HG02970 (cell line): ENCODE data around the gene SREBF2.

Experiments used
- ATAC-seq: cut with Tn5 transposase; IDR thresholded peaks from one replicate; pipeline ENCODE4 v1.9.1; 2021; ENCODE audit warnings: mild to moderate bottlenecking, moderate library complexity, moderate number of reproducible peaks; ENCODE audit not compliant: unreplicated experiment, low FRiP score

Gene SREBF2

DNA sequence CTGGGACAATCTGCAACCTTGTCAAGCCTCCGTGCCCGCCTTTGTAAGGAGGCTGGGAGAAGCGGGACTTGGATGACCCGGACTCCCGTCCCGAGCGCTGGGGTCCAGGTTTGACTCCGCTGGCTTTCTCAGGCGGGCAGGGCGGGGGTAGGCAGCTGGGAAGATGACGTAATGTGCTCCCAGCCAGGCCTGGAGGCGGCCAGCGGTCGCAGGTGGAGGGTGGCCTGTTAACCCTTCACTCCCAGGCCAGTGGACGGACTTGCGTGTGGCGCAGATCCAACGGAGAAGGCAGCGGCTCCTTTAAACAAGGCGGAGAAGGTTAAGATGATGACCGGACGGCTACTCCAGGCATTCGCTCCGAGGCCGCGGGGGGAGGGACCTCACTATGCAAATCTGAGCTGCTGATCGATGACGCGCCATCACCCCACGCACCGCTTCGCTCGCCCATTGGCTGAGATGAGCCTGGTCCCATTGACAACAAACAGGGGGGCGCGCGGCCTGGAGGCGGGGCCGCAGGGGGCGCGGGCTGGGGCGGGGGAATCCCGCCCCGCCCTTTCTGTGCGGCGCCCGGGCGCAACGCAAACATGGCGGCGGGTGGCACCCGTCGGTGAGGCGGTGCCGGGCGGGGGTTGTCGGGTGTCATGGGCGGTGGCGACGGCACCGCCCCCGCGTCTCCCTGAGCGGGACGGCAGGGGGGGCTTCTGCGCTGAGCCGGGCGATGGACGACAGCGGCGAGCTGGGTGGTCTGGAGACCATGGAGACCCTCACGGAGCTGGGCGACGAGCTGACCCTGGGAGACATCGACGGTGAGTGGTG is at the start of gene SREBF2:
SREBF2 (plus strand) TSS at position 553 of the 816 bp plus-strand sequence; CDS start at position 719, 166 bp downstream.
- peak; percentile 84 for ATAC-seq

DNA sequence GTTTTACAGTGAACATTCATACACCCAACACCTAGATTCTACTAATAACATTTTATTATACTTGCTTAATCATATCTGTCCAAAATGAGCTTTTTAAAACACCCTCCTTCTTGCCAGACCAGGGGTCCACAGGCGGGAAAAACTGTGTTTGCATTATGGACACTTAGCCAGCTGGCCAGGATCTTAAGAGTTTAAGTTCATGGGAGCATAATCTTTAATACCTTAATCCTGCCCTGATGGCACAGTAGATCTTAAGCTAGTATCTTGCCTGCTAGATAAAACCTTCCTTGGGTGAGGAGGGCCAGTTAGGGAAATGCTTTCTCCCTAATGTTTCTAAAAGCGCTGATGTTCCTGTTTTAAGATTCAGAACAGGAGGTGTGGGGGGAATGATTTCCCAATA is 45.6 kb upstream of the SREBF2 start:
- no peak for ATAC-seq

DNA sequence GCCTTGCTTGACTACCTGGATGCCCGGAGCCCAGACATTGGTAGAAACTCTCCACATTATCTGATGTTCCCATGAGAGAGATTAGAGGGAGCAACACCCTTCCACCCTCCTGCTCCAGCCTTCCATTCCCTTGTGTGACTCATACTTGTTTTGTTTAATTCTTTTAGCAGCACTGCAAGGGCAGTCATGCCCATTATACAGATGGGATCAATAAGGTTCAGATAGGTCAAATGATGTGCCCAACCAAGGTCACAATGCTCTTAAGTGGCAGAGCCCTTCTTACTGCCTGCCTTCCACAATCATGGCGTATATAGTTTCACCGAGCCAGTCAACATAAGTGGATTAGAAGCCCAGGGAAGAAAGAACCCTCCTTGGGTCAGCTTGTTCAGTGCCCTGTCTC is 39.0 kb upstream of the SREBF2 start:
- ATAC-seq = no peak

DNA sequence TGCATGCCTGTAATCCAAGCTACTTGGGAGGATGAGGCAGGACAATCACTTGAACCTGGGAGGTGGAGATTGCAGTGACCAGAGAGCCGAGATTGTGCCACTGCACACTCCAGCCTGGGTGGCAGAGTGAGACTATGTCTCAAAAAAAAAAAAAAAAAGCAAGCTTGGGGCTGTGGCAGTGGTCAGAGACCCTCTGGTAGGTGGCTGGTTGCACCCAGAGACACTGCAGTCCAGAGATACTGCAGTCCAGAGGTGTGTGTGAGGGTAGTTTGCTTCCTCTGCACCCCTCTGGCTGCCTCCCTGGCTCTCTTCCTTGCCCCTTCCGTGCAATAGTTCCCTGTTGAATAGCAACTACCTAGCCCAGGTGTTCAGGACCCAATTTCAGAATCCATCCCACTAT is 34.2 kb upstream of the SREBF2 start:
- no peak for ATAC-seq

DNA sequence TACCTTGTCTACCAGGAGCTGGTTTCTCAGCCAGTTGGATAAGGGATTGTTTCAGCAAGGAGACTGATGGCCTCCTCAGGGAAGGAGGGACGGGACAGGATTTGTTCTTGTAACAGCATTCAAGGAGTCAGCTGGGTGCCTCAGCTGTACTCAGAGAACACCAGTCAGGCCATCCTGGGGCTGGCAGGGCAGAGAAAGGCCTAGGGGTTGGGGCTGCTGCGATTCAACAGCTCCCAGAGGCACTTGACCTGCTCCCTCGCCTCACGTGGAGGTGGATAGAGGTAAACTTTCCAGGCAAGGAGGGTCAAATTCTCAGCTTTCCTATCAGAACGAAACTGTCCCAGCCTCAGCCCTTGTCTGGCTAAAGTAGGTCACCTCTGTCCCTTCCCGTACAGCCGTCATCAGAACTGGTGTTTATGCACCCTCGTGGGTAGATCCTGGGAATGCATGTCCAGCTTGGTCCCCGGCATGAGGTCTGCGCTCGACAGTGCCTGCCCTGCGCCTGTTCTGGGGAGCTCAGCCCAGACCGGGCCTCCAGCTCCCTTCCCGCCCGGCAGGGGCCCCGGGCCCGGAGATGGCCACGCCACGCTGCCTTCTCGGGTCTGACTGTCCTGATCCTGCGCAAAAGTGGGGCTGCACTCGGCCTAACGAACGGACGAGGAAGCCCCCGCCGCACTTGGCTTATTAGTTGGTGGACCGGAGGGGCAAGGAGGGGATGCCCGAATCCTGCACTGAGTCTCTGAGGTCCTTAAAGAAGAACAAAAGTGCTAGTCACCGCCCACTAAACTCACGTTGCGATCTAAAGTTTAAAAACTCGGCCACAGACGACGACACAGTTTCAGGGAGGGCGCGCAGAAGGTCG is 33.2 kb upstream of the SREBF2 start:
- peak; percentile 25 for ATAC-seq

DNA sequence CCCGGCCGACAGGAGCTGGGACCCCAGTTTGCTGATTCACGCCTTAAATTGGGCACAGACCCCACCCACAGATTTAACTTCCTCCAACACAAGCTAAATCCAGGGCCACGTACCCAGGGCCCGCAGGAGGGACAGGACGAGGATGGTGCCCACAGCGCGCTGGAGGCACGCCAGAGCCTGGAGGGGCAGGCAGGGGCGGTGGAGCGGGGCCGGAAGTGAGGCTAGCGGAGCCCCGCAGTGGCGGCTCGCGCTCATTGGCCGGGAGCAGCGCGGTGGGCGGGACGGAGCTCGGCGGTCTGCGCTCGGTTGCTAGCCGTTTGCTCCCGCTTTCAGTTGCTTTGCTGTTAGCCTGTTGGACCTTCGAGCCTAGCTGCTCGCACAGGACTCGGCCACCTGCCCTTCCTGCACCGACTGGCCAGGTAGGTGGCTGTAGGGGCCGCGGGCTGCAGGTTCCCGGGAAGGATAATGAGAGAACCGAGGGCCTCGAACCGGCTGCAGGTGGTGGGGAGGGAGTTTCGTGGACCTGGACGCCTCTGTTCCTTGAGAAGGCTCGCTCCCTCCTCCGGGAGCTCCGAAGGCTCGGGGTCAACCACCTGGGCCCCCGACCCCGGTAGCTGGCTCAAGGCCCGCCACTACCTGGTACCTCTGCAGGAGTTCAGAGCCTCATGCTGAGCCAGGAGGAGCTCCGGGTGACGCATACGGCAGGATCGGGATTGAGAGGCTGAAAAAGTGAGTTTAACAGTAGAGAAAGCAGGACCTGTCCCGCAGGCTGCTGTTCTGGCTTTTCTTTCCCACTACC is 32.4 kb upstream of the SREBF2 start, which contains the start of gene CCDC134:
CCDC134 (plus strand) TSS at position 332 of the 799 bp plus-strand sequence. CDS start 8,212 bp downstream, outside the sequence.
- ATAC-seq = peak; percentile 78

DNA sequence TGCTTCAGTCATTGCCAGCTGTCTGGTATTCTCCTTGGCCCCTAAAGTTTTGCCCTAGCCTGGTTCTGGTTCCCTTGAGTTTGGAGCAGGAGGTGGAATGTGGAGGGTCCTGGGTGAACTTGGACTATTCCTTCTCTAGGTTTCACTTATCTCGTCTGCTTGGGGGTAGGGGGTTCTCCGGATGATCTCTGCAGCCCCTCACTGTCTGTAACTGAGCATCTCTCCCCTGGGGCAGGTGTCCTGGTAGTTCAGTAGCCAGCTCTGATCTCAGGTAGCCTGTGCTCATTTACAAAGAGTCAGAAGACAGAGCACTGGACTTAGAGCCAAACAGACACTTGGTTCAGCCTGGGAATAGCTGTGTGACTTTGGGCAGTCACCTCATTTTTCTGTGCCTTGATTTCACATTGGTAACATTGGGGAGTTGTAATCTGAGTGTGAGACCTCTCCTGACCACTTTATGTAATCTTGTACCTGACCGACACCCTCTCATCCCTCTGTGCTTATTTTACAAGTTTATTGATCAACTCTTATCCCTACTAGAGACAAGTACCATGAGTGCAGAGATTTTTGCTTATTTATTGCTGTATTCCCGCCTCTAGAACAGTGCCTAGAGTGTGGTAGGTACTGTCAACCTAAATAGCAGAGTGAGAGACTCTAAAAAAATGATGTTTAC is 31.6 kb upstream of the SREBF2 start:
- ATAC-seq = no peak

DNA sequence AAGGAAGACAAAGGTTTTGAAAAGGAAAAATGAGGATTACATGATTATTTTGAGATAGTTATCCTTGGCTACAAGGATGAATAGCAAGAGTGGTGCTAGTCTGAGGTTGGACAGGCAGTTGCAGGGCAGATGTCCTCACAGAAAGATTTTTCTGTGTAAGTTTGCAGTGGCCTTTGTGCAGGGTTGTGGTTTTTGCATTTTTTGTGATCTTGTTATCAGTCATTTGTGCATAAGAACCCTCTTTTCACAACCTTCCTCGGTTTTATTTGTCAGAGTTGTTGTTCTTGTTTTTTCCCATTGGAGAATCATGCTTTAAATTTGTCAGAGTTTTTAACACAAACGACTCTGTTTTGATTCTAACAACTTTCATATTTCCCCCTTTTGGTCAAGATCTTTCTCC is 31.0 kb upstream of the SREBF2 start:
- ATAC-seq = no peak

DNA sequence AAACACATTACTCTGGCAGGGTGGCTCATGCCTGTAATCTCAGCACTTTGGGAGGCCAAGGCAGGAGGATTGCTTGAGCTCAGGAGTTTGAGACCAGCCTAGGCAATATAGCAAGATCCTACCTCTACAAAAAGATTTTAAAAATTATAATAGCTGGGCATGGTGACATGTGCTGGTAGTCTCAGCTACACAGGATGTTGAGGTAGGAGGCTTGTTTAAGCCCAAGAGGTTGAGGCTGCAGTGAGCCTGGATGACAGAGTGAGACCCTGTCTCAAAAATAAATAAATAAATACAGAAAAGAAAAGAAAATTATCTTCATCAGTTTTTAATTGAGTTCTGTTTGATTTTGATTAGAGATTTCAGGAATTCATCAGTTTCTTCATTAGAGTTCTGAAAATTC is 27.3 kb upstream of the SREBF2 start:
- no peak for ATAC-seq

DNA sequence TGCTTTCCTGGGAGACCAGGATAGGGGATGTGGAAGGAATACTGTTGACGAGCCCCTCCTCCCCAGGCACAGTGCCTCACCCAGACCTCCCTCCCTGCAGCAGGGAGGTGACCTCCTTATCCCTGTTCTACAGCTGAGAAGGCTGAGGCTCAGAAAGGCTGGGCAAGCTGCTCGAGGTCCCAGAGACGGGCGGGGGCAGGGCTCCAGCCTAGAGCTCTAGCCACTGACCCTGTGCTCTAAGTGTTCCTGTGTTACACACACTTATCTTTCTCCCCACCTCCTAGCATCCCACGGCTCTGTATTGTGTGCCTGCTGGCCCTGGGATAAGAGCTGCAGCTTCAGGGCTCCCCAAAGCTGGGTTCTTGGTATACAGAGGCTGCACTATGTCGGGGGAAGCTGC is 24.5 kb upstream of the SREBF2 start:
- no peak for ATAC-seq

DNA sequence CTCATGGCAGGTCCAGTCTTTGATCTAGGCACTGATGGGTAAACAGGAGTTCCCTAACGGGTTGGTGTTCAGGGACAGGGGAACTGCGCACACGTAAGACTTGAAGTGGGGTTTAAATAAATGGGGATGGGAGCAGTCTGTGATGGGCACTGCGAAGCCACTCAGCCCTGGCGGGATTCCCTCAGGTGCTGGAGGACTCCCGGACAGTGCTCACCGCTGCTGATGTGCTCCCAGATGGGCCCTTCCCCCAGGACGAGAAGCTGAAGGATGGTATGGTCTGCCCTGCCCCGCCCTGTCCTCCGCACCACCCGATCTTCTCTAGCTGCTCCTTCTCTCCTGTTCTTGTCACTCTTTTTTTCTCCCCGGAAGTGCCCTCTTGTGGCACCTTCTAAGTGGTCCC is 22.9 kb upstream of the SREBF2 start:
- no peak for ATAC-seq

DNA sequence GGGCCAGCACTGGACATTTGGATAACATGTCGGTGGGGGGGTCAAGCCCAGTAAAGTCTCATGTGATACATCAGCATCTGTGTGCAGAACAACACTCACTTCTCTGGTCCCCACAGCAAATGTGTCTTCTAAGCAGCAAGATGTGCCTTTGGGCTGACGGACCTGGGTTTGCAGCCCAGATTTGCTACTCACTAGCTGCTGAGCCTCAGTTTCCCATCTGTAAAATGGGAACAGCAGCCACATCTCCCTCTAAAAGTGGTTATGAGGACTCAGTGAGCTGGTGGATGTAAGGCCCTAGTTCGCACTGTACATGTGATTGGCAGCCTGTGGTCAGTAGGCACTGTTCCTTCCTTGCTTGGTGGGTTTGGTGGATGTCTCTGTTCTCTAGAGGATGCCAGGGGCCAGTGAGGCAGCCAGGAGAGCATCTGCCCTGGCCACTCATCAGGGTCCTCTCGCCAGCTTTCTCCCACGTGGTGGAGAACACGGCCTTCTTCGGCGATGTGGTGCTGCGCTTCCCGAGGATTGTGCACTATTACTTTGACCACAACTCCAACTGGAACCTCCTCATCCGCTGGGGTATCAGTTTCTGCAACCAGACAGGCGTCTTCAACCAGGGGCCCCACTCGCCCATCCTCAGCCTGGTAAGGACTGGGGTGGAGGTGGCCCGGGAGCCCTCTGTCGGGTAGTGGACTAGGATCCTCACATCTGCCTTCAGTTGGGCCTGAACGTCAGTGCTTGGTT is 19.9 kb upstream of the SREBF2 start:
- ATAC-seq = no peak

DNA sequence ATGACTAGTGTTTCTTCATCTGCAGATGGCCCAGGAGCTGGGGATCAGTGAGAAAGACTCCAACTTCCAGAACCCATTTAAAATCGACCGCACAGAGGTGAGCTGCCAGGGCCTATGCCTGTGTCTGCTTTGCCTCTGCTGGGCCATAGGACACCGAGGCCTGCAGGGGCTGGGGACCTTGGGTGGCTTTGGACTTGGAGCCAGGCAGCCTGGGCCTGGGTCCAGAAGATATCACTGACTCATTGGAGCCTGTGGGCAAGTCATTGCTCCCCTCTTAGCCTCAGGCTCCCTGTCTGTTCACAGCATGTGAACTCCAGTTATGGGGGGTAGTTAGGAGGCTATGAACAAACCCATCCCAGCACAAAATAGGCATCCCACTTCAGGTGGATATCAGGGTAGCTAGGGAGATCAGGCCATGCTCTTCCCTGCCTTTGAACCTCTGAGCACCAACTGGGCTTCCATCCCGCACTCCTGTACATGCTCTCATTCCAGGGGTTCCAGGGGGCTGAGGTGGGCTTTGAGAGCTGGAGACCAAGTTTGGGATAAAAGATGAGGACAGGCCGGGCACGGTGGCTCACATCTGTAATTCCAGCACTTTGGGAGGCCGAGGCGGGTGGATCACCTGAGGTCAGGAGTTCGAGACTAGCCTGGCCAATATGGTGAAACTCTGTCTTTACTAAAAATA is 19.0 kb upstream of the SREBF2 start:
- no peak for ATAC-seq

DNA sequence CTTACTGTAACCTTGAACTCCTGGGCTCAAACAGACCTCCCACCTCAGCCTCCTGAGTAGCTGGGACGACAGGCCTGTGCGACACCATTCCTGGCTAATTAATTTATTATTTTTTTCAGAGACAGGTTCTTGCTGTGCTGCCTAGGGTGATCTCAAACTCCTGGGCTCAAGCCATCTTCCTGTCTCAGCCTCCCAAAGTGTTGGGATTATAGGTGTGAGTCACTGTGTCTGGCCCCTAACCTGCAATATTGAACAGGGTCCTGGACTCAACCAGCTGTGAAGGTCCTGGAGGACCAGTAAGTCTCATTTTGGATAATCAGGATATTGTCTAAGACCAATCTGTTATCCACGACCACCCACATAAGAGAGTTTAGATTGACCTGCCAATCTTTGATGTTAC is 17.2 kb upstream of the SREBF2 start:
- ATAC-seq = no peak

DNA sequence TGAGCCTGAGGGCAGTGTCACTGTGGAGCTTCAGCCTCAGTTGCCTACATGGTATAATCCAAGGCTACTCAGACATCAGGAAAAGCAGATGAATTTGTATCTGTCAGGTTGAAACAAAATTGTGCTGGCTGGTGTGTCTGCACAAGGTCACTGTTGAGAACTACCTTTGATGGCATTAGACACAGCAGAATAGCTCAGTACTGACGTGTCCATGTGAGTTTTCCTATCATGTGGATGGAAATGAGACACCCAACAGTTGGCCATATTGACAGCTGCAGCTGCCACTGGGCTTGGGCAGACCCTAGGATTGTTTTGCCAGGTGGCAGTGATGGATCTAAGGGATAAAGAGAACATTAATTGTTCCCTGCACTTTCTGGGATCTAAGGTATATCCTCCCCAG is 16.7 kb upstream of the SREBF2 start:
- ATAC-seq = no peak

DNA sequence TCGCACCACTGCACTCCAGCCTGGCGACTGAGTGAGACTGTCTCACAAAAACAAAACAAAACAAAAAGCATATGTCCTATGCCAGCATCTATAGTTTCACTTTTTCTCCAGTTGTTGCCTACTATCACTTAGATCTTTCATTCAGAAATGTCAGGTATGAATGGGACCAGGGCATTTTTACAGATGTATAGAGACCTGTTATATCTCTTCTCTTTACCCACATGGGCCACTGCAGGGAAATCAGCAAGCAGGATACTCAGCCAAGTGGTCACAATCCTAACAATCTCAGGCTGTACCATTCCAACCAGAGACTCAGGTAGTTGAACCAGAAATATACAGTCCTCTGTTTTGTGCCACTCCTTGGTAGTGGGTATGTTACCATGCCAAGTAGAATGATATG is 16.0 kb upstream of the SREBF2 start:
- ATAC-seq = no peak

DNA sequence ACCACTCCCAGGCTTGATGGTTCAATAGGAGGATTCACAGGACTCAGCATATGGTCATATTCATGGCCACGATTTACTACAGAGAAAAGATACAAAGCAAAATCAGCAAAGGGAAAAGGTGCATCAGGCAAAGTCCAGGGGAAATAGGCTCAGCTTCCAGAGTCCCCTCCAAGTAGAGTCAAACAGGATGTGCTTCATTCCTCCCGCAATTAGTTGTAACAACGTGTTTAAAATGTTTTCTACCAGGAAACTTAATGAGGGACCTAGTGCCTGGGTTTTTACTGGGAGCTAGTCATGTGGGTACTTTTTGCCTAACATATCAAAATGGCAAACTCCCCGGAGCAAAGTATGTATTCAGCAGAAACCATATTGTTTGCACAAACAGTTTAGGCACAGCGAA is 14.9 kb upstream of the SREBF2 start:
- ATAC-seq = no peak

DNA sequence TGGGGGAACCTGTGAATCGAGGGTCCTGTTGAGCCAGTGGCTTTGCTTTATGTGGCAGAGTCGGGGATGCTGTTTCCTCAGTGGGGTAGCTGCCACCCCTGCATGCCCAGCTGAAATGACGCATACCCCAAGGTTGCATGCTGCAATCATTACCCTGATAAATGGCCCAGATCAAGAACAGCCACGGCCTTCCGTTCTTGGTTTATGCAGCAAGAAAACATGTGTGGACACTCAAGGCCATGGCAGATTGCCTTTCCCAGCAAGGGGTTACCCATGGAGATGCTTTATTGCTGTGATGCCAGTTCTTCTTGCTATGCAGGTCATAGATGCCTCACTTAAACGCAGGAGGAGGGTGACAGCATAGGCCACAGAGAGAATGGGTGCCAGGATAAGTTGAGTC is 14.3 kb upstream of the SREBF2 start:
- ATAC-seq = no peak

DNA sequence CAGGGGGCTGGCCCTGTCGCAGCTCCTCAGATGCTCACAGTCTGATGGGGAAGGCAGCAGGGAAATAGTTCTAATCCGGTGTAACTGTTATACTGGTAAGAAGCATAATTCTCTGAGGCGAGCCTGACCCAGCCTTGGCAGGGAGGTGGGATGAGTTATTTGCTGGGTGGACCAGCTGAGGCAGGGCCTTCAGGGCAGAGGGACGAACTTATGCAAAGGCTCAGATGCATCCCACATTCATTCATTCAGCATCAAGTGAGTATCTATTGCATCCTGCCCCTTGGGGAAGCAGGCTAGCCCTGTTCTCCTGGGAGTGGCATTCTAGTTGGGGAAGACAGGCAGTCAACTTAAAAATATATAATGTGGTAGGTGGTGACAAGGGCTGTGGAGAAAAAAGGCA is 13.6 kb upstream of the SREBF2 start:
- no peak for ATAC-seq
